SK-N-SH treated with all-trans-retinoic acid at 6 μM for 48 hours (cell line): Measurements from ENCODE around the gene DCAF16.

ENCODE experiments used
- ATAC-seq: fragments of 200-7000 bp; cut with Tn5 transposase; 3 replicates; pipeline ENCODE4 v1.9.1; 2020; ENCODE audit warnings: mild to moderate bottlenecking, moderate library complexity
- ARNTL ChIP-seq: fragments of 450-650 bp; formaldehyde crosslinking; IDR thresholded peaks from 2 replicates; pipeline ENCODE4 v1.5.0; 2020; ENCODE audit warnings: low read depth, mild to moderate bottlenecking, moderate library complexity, borderline replicate concordance
- BACH2 ChIP-seq: fragments of 250-450 bp; sonication (Bioruptor Pico); IDR thresholded peaks from 2 replicates; pipeline ENCODE4 v1.9.0; 2021; ENCODE audit warnings: mild to moderate bottlenecking, borderline replicate concordance
- ESRRG ChIP-seq: fragments of 250-450 bp; sonication (Bioruptor Pico); IDR thresholded peaks from 2 replicates; pipeline ENCODE4 v1.6.1; 2021; ENCODE audit warnings: mild to moderate bottlenecking
- GLIS3 ChIP-seq: fragments of 250-450 bp; sonication (Bioruptor Pico); IDR thresholded peaks from 2 replicates; pipeline ENCODE4 v1.5.0; 2020; ENCODE audit warnings: mild to moderate bottlenecking, moderate library complexity
- ISL1 ChIP-seq: fragments of 250-450 bp; sonication (Bioruptor Pico); IDR thresholded peaks from 2 replicates; pipeline ENCODE4 v2.1.2; 2022; ENCODE audit warnings: mild to moderate bottlenecking, moderate library complexity
- OSR1 ChIP-seq: fragments of 250-450 bp; sonication (Bioruptor Pico); IDR thresholded peaks from 2 replicates; pipeline ENCODE4 v1.8.0; 2022; ENCODE audit warnings: moderate library complexity, mild to moderate bottlenecking, inconsistent platforms
- PPARA ChIP-seq: fragments of 250-450 bp; sonication (Bioruptor Pico); IDR thresholded peaks from 2 replicates; pipeline ENCODE4 v1.5.0; 2020; ENCODE audit warnings: mild to moderate bottlenecking, borderline replicate concordance
- RARB ChIP-seq: fragments of 250-450 bp; sonication (Bioruptor Pico); IDR thresholded peaks from 2 replicates; pipeline ENCODE4 v1.8.0; 2021; ENCODE audit warnings: mild to moderate bottlenecking, moderate library complexity
- SNAI2 ChIP-seq: fragments of 250-450 bp; sonication (Bioruptor Pico); IDR thresholded peaks from 2 replicates; pipeline ENCODE4 v1.5.0; 2020; ENCODE audit warnings: mild to moderate bottlenecking, moderate library complexity
- TCF4 ChIP-seq: fragments of 250-450 bp; sonication (Bioruptor Pico); IDR thresholded peaks from 2 replicates; pipeline ENCODE4 v1.8.0; 2021; ENCODE audit warnings: mild to moderate bottlenecking, moderate library complexity, borderline replicate concordance
- TOX ChIP-seq: fragments of 250-450 bp; sonication (Bioruptor Pico); IDR thresholded peaks from 2 replicates; pipeline ENCODE4 v1.8.0; 2021; ENCODE audit warnings: mild to moderate bottlenecking, moderate library complexity, borderline replicate concordance
- ZC3H10 ChIP-seq: fragments of 250-450 bp; sonication (Bioruptor Pico); IDR thresholded peaks from 2 replicates; pipeline ENCODE4 v1.5.1; 2021; ENCODE audit warnings: mild to moderate bottlenecking, moderate library complexity
- ZFP3 ChIP-seq: fragments of 250-450 bp; sonication (Bioruptor Pico); IDR thresholded peaks from 2 replicates; pipeline ENCODE4 v1.5.0; 2020; ENCODE audit warnings: mild to moderate bottlenecking, moderate library complexity
- ZFP30 ChIP-seq: fragments of 450-650 bp; formaldehyde crosslinking; IDR thresholded peaks from 2 replicates; pipeline ENCODE4 v1.5.0; 2022; ENCODE audit warnings: mild to moderate bottlenecking, moderate library complexity
- ZNF565 ChIP-seq: fragments of 450-650 bp; formaldehyde crosslinking; conservative IDR thresholded peaks from 2 replicates; pipeline ENCODE4 v1.5.0; 2020; ENCODE audit warnings: low read depth, mild to moderate bottlenecking, moderate library complexity
- ZNF70 ChIP-seq: fragments of 450-650 bp; formaldehyde crosslinking; IDR thresholded peaks from 2 replicates; pipeline ENCODE4 v1.5.0; 2020; ENCODE audit warnings: mild to moderate bottlenecking, moderate library complexity
- ZNF8 ChIP-seq: fragments of 450-650 bp; formaldehyde crosslinking; IDR thresholded peaks from 2 replicates; pipeline ENCODE4 v1.5.0; 2020; ENCODE audit warnings: mild to moderate bottlenecking, moderate library complexity
- TF ChIP-seq, protein P1 (sequence below): fragments of 250-450 bp; sonication (Bioruptor Pico); IDR thresholded peaks from 2 replicates; pipeline ENCODE4 v1.8.0; 2021; ENCODE audit warnings: low read depth, mild to moderate bottlenecking, moderate library complexity, borderline replicate concordance
- TF ChIP-seq, protein P2 (sequence below): fragments of 250-450 bp; sonication (Bioruptor Pico); IDR thresholded peaks from 2 replicates; pipeline ENCODE4 v1.8.0; 2020; ENCODE audit warnings: mild to moderate bottlenecking, moderate library complexity, borderline replicate concordance
- TF ChIP-seq, protein P3 (sequence below): fragments of 250-450 bp; sonication (Bioruptor Pico); IDR thresholded peaks from 2 replicates; pipeline ENCODE4 v1.5.0; 2020; ENCODE audit warnings: mild to moderate bottlenecking, moderate library complexity
- TF ChIP-seq, protein P4 (sequence below): fragments of 250-450 bp; sonication (Bioruptor Pico); IDR thresholded peaks from 2 replicates; pipeline ENCODE4 v1.5.1; 2020; ENCODE audit warnings: low read depth, mild to moderate bottlenecking, moderate library complexity
- TF ChIP-seq, protein P5 (sequence below): fragments of 250-450 bp; sonication (Bioruptor Pico); IDR thresholded peaks from 2 replicates; pipeline ENCODE4 v1.5.1; 2021; ENCODE audit warnings: mild to moderate bottlenecking, moderate library complexity

DCAF16 gene

DNA sequence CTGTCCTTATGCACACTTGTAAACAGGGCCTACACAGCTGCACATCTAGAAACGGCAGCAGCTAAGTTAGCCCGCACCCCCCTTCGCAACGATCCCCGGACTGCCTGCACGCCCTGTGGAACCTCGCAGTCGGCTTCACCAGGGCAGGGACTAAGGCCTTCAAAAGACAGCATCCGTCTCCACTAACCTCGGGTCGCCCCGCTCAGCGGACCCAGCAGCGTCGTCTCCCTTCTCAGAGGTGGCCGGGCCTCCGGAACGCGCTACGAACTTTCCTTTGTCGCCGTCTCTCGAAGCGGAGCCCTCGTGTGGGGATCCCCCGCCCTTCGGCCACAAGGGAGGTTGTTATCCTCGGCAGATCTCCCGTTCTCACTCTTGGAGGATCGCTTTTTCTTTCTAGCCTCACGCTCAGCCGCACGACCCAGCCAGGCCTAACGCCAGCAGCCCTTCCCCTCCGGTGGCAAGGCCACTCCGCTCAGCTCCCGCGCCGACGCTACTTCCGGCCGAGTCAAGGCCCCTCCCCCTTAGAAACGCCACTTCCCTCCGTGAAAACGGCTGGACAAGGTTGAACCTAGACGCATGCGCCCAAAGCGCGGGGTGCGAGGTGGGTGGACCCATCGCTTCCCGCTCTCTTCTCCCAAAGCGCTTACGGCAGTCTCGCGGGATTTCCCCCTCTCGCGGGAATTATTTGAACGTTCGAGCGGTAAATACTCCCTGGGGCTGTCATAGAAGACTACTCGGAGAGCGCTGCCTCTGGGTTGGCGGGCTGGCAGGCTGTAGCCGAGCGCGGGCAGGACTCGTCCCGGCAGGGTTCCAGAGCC is at the start of gene DCAF16, which contains the start of gene NCAPG:
Gene DCAF16 (minus strand): TSS at position 498 of the 818 bp plus-strand sequence. CDS start 6,616 bp downstream, outside the sequence.
Gene NCAPG (plus strand): TSS at position 720 of the 818 bp plus-strand sequence. CDS start 99 bp downstream, outside the sequence.
- TF ChIP-seq TOX (CRISPR knock-in tag) (no peak), TCF4 (CRISPR knock-in tag) (no peak), ZNF8 (CRISPR knock-in tag) (no peak)
- peak; percentile 92 for ATAC-seq

DNA sequence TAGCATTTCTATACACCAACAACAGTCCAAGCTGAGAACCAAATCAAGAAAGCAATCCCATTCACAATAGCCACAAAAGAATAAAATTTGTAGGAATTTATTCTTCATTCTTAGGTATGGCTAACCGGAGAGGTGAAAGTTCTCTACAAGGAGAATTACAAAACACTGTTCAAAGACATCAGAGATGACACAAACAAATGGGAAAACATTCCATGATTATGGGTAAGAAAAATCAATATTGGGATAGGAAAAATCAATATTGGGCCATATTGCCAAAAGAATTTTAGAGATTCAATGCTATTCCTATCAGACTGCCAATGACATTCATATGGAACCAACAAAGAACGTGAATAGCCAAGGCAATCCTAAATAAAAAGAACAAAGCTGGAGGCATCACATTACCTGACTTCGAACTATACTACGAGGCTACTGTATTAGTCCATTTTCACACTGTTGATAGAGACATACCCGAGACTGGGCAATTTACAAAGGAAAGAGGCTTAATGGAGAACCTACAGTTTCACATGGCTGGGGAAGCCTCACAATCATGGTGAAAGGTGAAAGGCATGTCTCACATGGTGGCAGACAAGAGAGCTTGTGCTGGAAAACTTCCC is 49.3 kb upstream of the DCAF16 start:
- TF ChIP-seq, protein P1, sequence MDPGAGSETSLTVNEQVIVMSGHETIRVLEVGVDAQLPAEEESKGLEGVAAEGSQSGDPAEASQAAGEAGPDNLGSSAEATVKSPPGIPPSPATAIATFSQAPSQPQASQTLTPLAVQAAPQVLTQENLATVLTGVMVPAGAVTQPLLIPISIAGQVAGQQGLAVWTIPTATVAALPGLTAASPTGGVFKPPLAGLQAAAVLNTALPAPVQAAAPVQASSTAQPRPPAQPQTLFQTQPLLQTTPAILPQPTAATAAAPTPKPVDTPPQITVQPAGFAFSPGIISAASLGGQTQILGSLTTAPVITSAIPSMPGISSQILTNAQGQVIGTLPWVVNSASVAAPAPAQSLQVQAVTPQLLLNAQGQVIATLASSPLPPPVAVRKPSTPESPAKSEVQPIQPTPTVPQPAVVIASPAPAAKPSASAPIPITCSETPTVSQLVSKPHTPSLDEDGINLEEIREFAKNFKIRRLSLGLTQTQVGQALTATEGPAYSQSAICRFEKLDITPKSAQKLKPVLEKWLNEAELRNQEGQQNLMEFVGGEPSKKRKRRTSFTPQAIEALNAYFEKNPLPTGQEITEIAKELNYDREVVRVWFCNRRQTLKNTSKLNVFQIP (CRISPR knock-in tag): no peak
- TF ChIP-seq ESRRG (CRISPR knock-in tag) (no peak), ZC3H10 (no peak), RARB (CRISPR knock-in tag) (no peak), ZNF565 (no peak), PPARA (CRISPR knock-in tag) (no peak), SNAI2 (CRISPR knock-in tag) (no peak), ARNTL (CRISPR knock-in tag) (no peak), TCF4 (CRISPR knock-in tag) (no peak), ZNF70 (no peak), GLIS3 (no peak)
- TF ChIP-seq, protein P2, sequence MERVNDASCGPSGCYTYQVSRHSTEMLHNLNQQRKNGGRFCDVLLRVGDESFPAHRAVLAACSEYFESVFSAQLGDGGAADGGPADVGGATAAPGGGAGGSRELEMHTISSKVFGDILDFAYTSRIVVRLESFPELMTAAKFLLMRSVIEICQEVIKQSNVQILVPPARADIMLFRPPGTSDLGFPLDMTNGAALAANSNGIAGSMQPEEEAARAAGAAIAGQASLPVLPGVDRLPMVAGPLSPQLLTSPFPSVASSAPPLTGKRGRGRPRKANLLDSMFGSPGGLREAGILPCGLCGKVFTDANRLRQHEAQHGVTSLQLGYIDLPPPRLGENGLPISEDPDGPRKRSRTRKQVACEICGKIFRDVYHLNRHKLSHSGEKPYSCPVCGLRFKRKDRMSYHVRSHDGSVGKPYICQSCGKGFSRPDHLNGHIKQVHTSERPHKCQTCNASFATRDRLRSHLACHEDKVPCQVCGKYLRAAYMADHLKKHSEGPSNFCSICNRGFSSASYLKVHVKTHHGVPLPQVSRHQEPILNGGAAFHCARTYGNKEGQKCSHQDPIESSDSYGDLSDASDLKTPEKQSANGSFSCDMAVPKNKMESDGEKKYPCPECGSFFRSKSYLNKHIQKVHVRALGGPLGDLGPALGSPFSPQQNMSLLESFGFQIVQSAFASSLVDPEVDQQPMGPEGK (CRISPR knock-in tag): no peak
- TF ChIP-seq, protein P3, sequence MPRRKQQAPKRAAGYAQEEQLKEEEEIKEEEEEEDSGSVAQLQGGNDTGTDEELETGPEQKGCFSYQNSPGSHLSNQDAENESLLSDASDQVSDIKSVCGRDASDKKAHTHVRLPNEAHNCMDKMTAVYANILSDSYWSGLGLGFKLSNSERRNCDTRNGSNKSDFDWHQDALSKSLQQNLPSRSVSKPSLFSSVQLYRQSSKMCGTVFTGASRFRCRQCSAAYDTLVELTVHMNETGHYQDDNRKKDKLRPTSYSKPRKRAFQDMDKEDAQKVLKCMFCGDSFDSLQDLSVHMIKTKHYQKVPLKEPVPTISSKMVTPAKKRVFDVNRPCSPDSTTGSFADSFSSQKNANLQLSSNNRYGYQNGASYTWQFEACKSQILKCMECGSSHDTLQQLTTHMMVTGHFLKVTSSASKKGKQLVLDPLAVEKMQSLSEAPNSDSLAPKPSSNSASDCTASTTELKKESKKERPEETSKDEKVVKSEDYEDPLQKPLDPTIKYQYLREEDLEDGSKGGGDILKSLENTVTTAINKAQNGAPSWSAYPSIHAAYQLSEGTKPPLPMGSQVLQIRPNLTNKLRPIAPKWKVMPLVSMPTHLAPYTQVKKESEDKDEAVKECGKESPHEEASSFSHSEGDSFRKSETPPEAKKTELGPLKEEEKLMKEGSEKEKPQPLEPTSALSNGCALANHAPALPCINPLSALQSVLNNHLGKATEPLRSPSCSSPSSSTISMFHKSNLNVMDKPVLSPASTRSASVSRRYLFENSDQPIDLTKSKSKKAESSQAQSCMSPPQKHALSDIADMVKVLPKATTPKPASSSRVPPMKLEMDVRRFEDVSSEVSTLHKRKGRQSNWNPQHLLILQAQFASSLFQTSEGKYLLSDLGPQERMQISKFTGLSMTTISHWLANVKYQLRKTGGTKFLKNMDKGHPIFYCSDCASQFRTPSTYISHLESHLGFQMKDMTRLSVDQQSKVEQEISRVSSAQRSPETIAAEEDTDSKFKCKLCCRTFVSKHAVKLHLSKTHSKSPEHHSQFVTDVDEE (CRISPR knock-in tag): no peak

DNA sequence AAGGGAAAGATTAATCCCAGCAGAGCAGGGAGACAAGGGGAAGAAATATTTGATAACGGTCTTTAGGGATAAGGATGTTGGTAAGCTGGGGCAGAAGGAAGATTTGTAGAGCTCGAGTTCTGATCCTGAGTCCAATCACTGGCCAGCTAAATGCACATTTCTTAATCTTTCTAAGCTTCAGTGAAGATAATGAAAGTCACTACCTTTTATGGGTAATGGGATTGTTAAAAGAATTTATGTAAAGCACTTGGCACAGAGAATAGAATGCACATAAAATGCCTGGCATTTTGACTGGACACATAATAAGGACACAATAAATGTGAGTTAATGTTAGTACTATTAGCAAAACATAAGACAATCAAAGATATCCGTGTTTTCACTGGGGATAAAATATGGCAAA is 43.5 kb upstream of the DCAF16 start:
- ATAC-seq: no peak
- TF ChIP-seq, protein P4, sequence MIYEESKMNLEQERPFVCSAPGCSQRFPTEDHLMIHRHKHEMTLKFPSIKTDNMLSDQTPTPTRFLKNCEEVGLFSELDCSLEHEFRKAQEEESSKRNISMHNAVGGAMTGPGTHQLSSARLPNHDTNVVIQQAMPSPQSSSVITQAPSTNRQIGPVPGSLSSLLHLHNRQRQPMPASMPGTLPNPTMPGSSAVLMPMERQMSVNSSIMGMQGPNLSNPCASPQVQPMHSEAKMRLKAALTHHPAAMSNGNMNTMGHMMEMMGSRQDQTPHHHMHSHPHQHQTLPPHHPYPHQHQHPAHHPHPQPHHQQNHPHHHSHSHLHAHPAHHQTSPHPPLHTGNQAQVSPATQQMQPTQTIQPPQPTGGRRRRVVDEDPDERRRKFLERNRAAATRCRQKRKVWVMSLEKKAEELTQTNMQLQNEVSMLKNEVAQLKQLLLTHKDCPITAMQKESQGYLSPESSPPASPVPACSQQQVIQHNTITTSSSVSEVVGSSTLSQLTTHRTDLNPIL (CRISPR knock-in tag): no peak
- TF ChIP-seq, protein P5, sequence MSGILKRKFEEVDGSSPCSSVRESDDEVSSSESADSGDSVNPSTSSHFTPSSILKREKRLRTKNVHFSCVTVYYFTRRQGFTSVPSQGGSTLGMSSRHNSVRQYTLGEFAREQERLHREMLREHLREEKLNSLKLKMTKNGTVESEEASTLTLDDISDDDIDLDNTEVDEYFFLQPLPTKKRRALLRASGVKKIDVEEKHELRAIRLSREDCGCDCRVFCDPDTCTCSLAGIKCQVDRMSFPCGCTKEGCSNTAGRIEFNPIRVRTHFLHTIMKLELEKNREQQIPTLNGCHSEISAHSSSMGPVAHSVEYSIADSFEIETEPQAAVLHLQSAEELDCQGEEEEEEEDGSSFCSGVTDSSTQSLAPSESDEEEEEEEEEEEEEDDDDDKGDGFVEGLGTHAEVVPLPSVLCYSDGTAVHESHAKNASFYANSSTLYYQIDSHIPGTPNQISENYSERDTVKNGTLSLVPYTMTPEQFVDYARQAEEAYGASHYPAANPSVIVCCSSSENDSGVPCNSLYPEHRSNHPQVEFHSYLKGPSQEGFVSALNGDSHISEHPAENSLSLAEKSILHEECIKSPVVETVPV (CRISPR knock-in tag): no peak
- TF ChIP-seq ZNF8 (CRISPR knock-in tag) (no peak), ZNF565 (no peak), OSR1 (CRISPR knock-in tag) (no peak), ISL1 (CRISPR knock-in tag) (no peak), ARNTL (CRISPR knock-in tag) (no peak), ZC3H10 (no peak), ZFP3 (no peak), ZFP30 (CRISPR knock-in tag) (no peak), RARB (CRISPR knock-in tag) (no peak), BACH2 (CRISPR knock-in tag) (no peak), SNAI2 (CRISPR knock-in tag) (no peak), TCF4 (CRISPR knock-in tag) (no peak), ZNF70 (no peak)
- TF ChIP-seq, protein P3 (CRISPR knock-in tag): no peak
- TF ChIP-seq, protein P1 (CRISPR knock-in tag): no peak

More for the DNA sequence above, 49.3 kb upstream of the DCAF16 start:
- ATAC-seq: no peak
